ENCODE results near the gene PTHLH.

PTHLH gene

GRCh38 chr12:27972721-27973120 is at the start of gene PTHLH:
Gene PTHLH (minus strand): TSS chr12:27972733. CDS start chr12:27969494, 3,239 bp downstream.
- no peak within 1 kb of the TSS for H3K4me3 Mint-ChIP-seq
- H3K9me3 Mint-ChIP-seq = no peaks in the 10 kb centered on the region
- H3K27me3 Mint-ChIP-seq = peaks cover 18% of the 10 kb centered on the region
- DNase-seq (ENCODE audit: low spot score in 2 of 2) (no peak), ATAC-seq (ENCODE audit: low read depth) (no peak)
- no peak within 1 kb of the TSS for H3K27ac Mint-ChIP-seq
- no peaks in the 10 kb centered on the region for H3K36me3 Mint-ChIP-seq
- H3K4me1 Mint-ChIP-seq = peaks cover 12% of the 10 kb centered on the region

- no peaks in the 10 kb centered on the region for H3K4me1 Mint-ChIP-seq
- peaks cover 3% of the 10 kb centered on the region for H3K27me3 Mint-ChIP-seq
Observed at GRCh38 chr12:28021704-28022103, 49.2 kb upstream of the PTHLH start.

GRCh38 chr12:28017873-28018255 is 45.3 kb upstream of the PTHLH start:
- H3K4me3 Mint-ChIP-seq = no peak overlapping the region
- H3K27me3 Mint-ChIP-seq = no peaks in the 10 kb centered on the region
- no peaks in the 10 kb centered on the region for H3K9me3 Mint-ChIP-seq
- ATAC-seq (ENCODE audit: low read depth) (no peak), DNase-seq (ENCODE audit: low spot score in 2 of 2) (no peak)
- no peak overlapping the region for H3K27ac Mint-ChIP-seq
- H3K36me3 Mint-ChIP-seq = no peaks in the 10 kb centered on the region
- no peaks in the 10 kb centered on the region for H3K4me1 Mint-ChIP-seq

More at GRCh38 chr12:28021704-28022103, 49.2 kb upstream of the PTHLH start:
- H3K27ac Mint-ChIP-seq = no peak overlapping the region
- no peak for DNase-seq (ENCODE audit: low spot score in 2 of 2)
- H3K9me3 Mint-ChIP-seq = no peaks in the 10 kb centered on the region
- no peaks in the 10 kb centered on the region for H3K36me3 Mint-ChIP-seq
- no peak for ATAC-seq (ENCODE audit: low read depth)
- no peak overlapping the region for H3K4me3 Mint-ChIP-seq

GRCh38 chr12:28017126-28017872 is 44.8 kb upstream of the PTHLH start:
- Mint-ChIP-seq H3K27ac (no peak overlapping the region), H3K4me3 (no peak overlapping the region), H3K9me3 (no peaks in the 10 kb centered on the region), H3K27me3 (no peaks in the 10 kb centered on the region), H3K4me1 (no peaks in the 10 kb centered on the region), H3K36me3 (no peaks in the 10 kb centered on the region)
- DNase-seq (ENCODE audit: low spot score in 2 of 2) = no peak
- ATAC-seq (ENCODE audit: low read depth) = no peak

GRCh38 chr12:28015165-28015564 is 42.6 kb upstream of the PTHLH start:
- no peaks in the 10 kb centered on the region for H3K27me3 Mint-ChIP-seq
- no peak for DNase-seq (ENCODE audit: low spot score in 2 of 2)

GRCh38 chr12:28014196-28014595 is 41.7 kb upstream of the PTHLH start:
- H3K27ac Mint-ChIP-seq = no peak overlapping the region
- H3K4me3 Mint-ChIP-seq = no peak overlapping the region
- no peaks in the 10 kb centered on the region for H3K27me3 Mint-ChIP-seq
- ATAC-seq (ENCODE audit: low read depth) (no peak), DNase-seq (ENCODE audit: low spot score in 2 of 2) (no peak)
- H3K4me1 Mint-ChIP-seq = no peaks in the 10 kb centered on the region
- H3K9me3 Mint-ChIP-seq = no peaks in the 10 kb centered on the region
- no peaks in the 10 kb centered on the region for H3K36me3 Mint-ChIP-seq

More at GRCh38 chr12:28015165-28015564, 42.6 kb upstream of the PTHLH start:
- no peaks in the 10 kb centered on the region for H3K36me3 Mint-ChIP-seq
- no peaks in the 10 kb centered on the region for H3K9me3 Mint-ChIP-seq
- H3K4me1 Mint-ChIP-seq = no peaks in the 10 kb centered on the region
- H3K4me3 Mint-ChIP-seq = no peak overlapping the region
- ATAC-seq (ENCODE audit: low read depth) = no peak
- H3K27ac Mint-ChIP-seq = no peak overlapping the region

GRCh38 chr12:28012333-28012918 is 39.9 kb upstream of the PTHLH start:
- no peak for DNase-seq (ENCODE audit: low spot score in 2 of 2)
- H3K4me1 Mint-ChIP-seq = no peaks in the 10 kb centered on the region
- no peaks in the 10 kb centered on the region for H3K36me3 Mint-ChIP-seq
- no peaks in the 10 kb centered on the region for H3K9me3 Mint-ChIP-seq
- no peaks in the 10 kb centered on the region for H3K27me3 Mint-ChIP-seq
- no peak overlapping the region for H3K4me3 Mint-ChIP-seq
- no peak for ATAC-seq (ENCODE audit: low read depth)
- H3K27ac Mint-ChIP-seq = no peak overlapping the region

- H3K9me3 Mint-ChIP-seq = no peaks in the 10 kb centered on the region
- H3K27me3 Mint-ChIP-seq = no peaks in the 10 kb centered on the region
- no peak overlapping the region for H3K4me3 Mint-ChIP-seq
- H3K36me3 Mint-ChIP-seq = no peaks in the 10 kb centered on the region
- DNase-seq (ENCODE audit: low spot score in 2 of 2) = no peak
- no peaks in the 10 kb centered on the region for H3K4me1 Mint-ChIP-seq
- ATAC-seq (ENCODE audit: low read depth) = no peak
- H3K27ac Mint-ChIP-seq = no peak overlapping the region
Observed at GRCh38 chr12:28010036-28010435, 37.5 kb upstream of the PTHLH start.

GRCh38 chr12:27999970-28000369 is 27.4 kb upstream of the PTHLH start:
- Mint-ChIP-seq H3K9me3 (peaks cover 2% of the 10 kb centered on the region), H3K36me3 (no peaks in the 10 kb centered on the region), H3K4me3 (no peak overlapping the region), H3K4me1 (no peaks in the 10 kb centered on the region), H3K27ac (no peak overlapping the region), H3K27me3 (no peaks in the 10 kb centered on the region)
- DNase-seq (ENCODE audit: low spot score in 2 of 2) (no peak), ATAC-seq (ENCODE audit: low read depth) (no peak)

- H3K4me1 Mint-ChIP-seq = no peaks in the 10 kb centered on the region
- H3K4me3 Mint-ChIP-seq = no peak overlapping the region
- DNase-seq (ENCODE audit: low spot score in 2 of 2) (no peak), ATAC-seq (ENCODE audit: low read depth) (no peak)
- H3K27me3 Mint-ChIP-seq = no peaks in the 10 kb centered on the region
- H3K9me3 Mint-ChIP-seq = peaks cover 2% of the 10 kb centered on the region
- H3K36me3 Mint-ChIP-seq = no peaks in the 10 kb centered on the region
- no peak overlapping the region for H3K27ac Mint-ChIP-seq
Observed at GRCh38 chr12:27999521-27999920, 27.0 kb upstream of the PTHLH start.

GRCh38 chr12:27998658-27999057 is 26.1 kb upstream of the PTHLH start:
- no peaks in the 10 kb centered on the region for H3K4me1 Mint-ChIP-seq
- H3K4me3 Mint-ChIP-seq = no peak overlapping the region
- peaks cover 2% of the 10 kb centered on the region for H3K9me3 Mint-ChIP-seq
- DNase-seq (ENCODE audit: low spot score in 2 of 2) (no peak), ATAC-seq (ENCODE audit: low read depth) (no peak)
- no peaks in the 10 kb centered on the region for H3K36me3 Mint-ChIP-seq
- no peaks in the 10 kb centered on the region for H3K27me3 Mint-ChIP-seq
- no peak overlapping the region for H3K27ac Mint-ChIP-seq

- H3K36me3 Mint-ChIP-seq = no peaks in the 10 kb centered on the region
- DNase-seq (ENCODE audit: low spot score in 2 of 2) (no peak), ATAC-seq (ENCODE audit: low read depth) (no peak)
- H3K27me3 Mint-ChIP-seq = no peaks in the 10 kb centered on the region
- H3K9me3 Mint-ChIP-seq = peaks cover 2% of the 10 kb centered on the region
- H3K4me3 Mint-ChIP-seq = no peak overlapping the region
- no peak overlapping the region for H3K27ac Mint-ChIP-seq
- H3K4me1 Mint-ChIP-seq = no peaks in the 10 kb centered on the region
Observed at GRCh38 chr12:27998170-27998569, 25.6 kb upstream of the PTHLH start.

GRCh38 chr12:27996761-27997160 is 24.2 kb upstream of the PTHLH start:
- Mint-ChIP-seq H3K4me1 (no peaks in the 10 kb centered on the region), H3K9me3 (peaks cover 2% of the 10 kb centered on the region), H3K4me3 (no peak overlapping the region), H3K27me3 (no peaks in the 10 kb centered on the region), H3K27ac (no peak overlapping the region), H3K36me3 (no peaks in the 10 kb centered on the region)
- no peak for ATAC-seq (ENCODE audit: low read depth)
- no peak for DNase-seq (ENCODE audit: low spot score in 2 of 2)

- ATAC-seq (ENCODE audit: low read depth) = no peak
- DNase-seq (ENCODE audit: low spot score in 2 of 2) = no peak
- Mint-ChIP-seq H3K9me3 (peaks cover 2% of the 10 kb centered on the region), H3K4me3 (no peak overlapping the region), H3K4me1 (no peaks in the 10 kb centered on the region), H3K27me3 (peaks cover 1% of the 10 kb centered on the region), H3K36me3 (no peaks in the 10 kb centered on the region), H3K27ac (no peak overlapping the region)
Observed at GRCh38 chr12:27995406-27995805, 22.9 kb upstream of the PTHLH start.

All from memory B cell (primary cell).